ENCODE data around the gene CAB39L.
"Not testable (repeated sequence)": the region's sequence is repeated elsewhere in the genome, so short reads cannot be mapped to it uniquely, and the experiment has no call there.

CAB39L gene

DNA sequence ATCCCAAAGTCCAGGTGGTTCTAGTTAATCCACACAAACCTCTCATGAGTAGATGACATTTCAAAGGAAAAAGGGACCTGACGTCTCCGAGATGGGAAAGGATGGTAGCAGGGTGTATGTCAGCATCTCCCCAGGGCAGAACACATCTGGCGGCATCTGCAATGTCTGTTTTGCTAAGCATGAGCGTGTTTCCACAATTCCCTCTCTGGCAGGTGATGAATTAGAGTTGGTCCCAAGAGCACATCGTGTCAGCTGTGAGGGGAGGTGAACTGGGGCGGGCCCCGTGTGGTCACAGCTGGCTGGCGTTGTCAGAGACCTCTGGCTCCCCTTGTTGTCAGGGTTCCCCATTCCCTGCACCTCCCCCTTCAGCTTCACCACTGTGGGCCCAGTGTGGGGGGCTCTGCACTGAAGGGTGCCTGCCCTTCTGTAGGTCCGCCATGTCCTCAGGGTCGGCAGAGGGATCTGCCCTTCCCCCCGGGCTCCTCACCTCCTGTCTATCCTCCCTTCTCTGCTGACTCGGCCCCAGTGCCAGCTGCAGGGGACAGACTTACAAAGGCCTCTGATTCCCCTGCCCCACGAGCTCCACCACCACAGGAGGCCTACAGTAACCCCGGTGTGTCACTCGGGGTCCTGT, 138.0 kb downstream of the CAB39L start:
- DNase-seq = no peak

DNA sequence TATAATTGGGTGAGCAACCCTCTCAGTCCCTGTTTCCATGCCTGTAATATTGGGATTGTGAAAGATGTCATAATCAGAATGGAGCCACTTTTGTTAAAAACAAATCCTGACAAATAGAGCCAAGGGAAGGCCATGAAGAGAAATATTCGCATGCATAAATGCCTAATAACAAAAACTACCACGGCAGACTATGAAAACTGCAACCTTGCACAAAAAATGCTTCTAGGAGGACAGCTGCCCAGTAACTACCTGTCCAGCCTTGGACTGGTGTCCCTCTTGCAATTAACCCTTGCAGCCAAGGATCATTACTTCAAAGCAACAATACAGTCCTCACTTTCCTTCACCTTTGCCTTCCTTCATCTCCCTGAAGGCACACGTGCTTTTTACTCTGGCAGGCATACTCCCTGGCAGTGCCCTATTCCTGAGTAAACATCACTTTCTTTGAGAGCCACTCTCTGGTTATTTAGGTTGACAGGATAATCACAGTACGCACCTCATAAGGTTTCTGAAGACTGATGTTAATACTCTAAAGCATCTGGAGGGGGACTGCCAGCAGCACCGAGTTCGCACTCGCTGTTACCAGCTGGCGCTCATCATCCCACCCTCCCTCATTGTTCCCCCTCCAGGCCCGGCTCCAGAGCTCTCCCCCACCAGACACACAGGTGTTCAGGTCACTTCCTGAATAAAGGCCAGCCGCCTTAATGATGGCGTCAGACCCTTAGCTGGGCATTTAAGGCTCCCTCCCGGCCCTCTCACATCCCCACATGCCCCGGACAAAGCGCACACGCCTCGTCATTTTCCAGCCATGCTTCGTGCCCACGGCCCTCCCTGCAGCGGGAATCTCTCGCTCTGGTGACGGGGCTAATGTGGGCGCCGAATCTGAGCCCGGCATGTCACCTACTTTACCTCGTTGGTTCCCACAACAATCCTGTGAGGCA, 138.8 kb downstream of the CAB39L start:
- no peak for DNase-seq

DNA sequence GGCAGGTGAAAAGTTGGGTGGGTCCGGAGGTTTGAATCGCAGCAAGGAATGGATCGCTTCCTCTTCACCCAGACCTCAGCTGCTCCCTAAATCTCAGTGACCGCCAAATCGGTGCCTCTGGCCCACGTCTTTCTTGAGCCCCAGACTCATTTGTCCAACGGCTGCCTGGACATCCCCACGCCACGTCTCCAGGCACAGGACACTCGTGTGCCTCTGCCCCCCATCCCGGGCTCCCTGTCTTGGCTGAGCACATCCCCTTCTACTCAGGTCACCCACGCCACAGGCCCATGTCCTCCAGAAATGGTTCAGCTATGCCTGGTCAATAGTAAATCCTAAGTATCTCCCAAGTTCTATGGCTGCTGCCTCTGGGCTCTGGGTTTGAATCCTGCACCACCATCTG, 139.5 kb downstream of the CAB39L start:
- DNase-seq = no peak

DNA sequence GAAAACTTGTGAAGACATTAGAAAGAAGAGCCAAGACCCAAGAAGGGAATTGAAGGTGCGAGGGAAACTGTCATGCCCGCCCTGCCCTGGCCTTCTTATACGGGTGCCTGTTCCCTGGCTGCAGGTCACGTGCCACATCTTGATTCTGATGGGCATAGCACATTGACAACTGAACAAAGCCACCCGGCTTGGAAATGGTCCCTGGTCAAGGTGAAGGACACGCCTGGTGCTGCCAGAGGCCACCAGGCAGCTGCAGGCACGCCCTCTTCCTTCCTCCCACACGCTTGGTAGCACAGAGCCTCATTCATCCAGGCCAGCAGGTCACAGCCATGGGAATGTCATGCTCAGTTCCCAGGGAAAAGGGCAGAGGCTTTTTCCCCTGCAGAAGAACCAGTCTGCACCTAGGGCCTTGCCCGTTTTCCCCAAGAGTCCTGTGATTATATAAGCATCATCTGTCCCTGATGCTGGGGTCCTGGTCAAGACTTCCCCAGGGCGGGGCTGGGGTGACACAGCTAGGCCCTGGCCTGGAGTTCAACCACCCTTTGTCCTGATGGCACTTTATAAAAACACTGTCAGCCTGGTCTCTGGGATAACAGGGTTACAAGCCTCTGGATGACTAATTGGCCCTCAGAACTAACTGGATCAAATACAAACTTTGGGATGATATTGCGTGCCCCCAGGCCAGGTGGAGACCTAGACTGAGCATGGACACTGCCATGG, 140.2 kb downstream of the CAB39L start:
- no peak for DNase-seq

DNA sequence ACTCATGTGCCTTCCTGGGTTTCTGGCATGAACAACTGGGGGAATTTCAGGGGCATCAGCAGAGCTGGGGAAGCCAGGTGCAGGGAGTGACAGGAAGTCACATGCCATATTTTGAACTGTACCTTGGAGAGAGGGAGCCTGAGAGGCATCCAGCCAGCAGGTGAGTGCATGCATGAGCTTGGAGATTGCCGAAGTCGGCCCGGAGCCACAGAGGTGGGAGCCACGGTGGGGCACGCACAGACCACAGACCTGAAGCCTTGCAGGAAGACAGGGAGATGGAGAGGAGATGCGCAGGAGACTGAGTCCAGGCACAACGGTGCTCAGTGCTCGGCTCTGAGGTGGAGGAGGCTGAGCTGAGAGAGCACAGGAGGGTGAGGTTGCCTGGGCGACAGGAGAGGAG, 141.0 kb downstream of the CAB39L start:
- no peak for DNase-seq

DNA sequence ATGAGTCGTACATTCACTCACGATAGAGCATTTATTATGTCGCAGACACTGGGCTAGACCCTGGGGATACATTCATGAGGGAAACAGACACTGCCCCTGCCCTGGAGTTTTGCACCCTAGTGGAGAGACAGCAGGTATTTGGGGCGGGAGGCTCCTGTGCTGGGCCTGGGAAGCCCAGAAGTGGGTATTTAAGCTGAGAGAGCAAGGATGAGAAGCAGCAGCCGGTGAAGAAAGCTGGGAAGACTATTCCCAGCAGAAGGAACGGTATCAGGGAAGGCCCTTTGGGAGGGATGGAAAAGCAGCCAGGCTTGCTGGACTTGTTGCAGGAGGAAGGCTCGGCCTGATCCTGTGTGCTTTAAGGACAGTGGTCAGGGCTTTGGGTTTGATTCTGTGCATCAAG, 141.6 kb downstream of the CAB39L start:
- no peak for DNase-seq

DNA sequence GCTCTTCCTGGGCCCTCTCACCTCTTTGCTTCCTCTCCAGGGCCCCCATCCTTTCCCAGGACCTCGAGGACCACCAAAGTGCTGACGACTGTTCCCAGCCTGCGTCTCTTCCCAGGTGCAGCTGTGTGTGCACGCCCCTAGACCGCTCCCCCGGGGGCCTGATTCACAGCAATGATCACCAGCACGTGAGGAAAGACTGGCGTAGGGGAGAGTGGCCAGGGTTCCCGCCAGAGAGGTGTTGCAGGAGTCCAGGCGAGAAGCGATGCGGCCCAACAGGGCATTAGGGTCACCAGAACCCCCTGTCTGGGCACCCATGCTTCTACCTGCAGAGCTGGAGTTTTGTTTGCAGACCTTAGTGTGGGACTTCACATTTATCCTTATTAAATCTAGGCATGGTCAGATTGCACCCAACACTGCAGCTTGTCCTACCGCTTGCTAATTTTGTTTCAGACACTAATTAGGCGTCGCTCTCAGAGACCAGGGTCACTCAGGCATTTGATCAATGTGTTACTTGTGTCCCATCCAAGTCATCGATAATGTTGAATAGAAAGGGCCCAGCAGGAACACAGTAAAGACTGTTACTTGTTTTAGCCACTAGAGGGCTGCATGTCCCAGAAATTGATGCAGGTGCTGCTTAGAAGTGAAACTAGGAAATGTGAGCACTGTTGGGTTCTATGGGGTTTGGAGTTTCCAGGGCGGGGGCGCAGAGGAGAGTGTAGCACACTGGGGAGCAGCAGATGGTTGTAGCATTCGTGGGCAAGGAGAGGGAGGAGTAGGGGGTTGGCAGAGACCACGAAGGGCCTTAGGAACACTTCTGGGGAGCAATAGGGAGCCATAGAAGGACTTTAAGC, 142.9 kb downstream of the CAB39L start:
- DNase-seq = peak; percentile 70

DNA sequence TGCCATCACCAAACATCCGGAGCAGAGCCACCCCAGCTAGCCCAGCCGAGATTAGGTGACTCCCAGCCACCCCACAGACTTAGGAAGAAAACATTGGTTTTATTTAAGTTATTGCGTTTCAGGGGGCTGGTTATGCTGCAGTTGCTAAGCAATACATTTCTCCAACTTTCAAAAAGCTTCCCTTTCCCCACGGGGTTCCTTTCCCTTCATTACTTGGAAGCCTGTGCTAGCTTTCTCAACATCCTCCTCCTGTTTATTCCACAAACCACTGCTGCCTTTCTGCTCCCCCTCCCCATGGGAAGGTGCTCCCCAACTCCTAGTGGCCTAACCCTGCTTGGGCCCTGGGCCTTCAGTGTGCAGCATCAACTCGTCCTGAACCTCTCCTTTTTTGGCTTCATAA, 143.6 kb downstream of the CAB39L start:
- DNase-seq = no peak

DNA sequence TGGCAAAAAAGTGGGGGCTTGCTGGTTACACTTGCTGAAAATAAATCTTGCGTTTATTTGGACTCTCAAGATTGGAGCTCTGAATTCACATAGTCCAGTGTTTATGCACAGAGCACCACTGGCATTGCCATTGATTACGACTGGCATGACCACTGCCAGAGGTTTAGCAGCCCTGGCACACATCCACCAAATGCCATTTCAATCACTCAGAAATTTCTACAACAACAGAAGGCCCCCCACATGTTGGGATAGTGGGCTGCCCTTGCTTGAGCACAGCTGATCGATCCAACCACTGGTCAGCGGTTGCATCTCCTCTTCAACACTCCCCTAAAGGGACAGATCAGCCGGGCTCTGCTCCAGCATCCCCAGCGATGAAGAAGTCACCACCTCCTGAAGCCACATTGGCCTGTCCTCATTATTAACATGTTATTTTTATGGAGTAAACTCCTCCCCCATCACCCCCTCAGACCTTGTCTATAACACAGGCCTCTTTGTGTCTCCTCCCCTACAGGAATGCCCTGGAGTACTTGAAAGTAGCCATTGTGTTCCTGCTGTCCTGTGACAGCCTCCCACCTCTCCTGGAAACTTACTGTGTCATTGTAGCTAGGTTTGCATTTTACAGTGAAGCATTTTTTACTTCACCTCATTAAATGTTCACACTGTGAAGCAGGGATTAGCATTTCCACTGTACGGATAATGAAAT, 144.8 kb downstream of the CAB39L start:
- no peak for DNase-seq

DNA sequence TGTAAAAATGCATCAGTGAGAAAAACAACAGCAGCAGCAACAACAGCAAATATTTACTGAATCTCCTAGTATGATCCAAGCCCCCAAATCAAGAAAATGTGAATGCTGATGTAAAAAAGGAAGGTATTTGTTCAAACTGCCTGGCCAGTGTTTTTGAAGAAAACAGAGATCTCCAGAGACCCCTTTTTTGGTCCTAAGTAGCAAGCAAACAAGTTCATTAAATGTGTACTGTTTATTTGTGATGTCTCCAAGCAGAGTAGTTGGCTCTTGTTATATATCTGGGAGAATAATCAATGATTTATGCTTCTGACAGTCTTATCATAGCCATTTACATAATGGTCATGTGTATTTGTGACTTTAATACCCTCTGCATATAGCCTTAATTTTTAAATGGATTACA, 145.4 kb downstream of the CAB39L start:
- DNase-seq = no peak

DNA sequence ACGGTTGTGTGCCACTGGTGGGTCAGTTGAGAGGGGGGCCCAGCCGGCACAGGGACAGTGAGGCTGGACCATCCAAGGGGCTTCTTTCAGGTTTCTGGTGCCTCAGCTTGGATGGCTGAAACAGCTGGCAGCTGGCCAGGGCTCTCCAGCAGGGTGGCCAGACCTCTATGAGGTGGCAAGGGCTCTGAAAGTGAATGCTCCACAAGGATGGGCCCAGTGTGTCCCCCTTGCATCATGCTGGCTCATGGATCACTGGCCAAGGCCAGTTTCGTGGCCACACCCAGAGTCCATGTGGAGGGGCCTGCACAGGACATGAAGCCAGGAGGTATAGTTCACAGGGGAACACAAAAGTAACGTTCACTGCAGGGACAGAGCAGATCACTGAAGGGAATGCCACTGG, 146.5 kb downstream of the CAB39L start:
- DNase-seq = no peak

DNA sequence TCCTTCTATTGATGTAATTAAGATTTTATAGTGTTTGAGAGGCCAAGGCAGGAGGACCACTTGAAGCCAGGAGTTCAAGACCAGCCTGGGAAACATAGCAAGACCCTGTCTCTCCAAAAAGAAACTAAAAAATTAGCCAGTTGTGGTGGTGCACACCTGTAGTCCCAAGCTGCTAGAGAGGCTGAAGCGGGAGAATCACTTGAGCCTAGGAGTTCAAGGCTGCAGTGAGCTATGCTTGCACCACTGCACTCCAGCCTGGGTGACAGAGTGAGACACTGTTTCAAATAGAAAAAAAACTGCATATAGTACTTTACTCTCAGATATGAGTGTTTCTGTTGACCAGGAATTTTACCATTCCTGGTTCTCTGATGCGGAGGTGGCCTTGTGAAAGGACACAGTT, 147.2 kb downstream of the CAB39L start:
- no peak for DNase-seq

DNA sequence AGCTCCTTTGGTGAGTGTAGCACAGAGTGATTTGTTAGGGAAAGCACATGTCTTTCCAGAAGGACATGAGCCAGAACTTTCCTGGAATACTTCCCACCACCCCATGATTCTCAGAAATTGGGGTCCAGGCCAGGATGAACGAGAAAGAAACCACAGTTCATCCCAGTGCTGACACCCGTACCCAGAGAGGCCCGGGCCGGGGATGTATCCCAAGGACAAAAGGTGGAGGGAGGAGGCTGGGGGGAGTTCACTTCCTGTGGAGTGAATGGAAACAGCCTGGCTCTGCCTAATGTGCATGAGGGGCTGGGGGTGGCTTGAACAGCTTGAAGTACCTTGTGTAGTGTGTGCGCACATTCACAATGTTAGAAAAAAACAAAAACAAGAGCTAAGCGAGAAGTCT, 148.6 kb downstream of the CAB39L start:
- no peak for DNase-seq

DNA sequence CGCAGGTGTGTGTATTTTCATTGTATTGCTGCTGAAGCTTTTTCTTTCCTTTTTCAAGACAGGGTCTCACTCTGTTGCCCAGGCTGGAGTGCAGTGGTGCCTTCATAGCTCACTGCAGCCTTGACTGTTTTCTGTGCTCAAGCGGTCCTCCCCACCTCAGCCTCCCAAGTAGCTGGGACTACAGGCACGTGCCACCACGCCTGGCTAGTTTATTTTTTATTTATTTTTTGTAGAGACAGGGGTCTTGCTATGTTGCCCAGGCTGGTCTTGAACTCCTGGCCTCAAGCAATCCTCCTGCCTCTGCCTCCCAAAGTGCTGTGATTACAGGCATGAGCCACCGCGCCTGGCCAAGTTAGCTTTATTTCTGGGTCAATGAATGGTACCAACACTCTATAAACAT, 149.1 kb downstream of the CAB39L start:
- DNase-seq = not testable (repeated sequence)

DNA sequence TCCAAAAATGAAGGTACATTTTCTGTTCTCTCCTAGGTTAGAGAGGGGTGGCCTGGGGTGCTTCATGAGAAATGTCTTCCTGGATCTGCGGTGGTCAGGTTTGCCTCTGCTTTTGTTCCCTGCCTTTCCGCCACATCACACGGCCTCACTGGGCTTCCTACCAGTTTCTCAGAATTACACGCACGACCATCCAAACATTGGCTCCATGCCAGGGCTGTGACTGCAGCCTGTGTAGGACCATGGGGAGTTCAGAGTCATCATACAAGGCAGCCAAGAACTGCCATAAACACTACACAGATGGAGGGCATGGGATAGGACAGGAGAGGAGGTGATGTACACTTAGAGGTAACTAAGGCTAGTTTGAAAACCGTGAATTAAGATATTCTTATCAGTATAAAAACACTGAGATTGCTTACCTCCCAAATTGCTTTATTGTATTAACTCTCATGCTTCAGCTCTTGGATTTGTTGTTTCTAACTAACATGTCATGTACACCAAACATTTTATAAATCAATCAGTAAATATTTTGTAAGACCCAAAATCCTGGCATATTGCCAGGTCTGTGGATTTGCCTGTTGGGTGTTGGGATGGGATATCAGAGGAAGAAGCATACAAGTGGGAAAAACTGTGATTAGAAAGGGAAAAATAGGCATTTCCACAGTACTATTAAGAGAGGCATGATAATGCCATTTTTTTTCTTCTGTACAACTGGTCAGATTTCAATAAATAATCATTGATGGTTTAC, 150.9 kb downstream of the CAB39L start:
- DNase-seq = no peak

DNA sequence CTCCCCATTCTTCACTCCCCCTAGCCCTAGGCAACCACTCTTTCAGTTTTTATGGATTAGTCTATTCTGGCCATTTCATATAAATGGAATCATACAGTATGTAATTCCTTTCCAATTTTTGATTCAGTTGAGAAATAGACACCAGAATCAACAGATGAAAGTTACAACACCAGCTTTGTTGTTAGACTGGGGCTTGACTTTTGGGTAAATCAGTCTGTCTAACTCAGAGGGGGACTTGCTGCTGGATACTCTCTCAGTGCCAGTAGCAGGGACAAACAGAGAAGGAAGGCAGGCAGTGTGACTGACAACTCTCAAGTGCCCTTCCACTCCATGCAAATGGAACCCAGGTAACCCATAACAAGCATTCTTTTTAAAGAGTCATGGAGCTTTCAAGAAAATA, 155.4 kb downstream of the CAB39L start:
- no peak for DNase-seq

DNA sequence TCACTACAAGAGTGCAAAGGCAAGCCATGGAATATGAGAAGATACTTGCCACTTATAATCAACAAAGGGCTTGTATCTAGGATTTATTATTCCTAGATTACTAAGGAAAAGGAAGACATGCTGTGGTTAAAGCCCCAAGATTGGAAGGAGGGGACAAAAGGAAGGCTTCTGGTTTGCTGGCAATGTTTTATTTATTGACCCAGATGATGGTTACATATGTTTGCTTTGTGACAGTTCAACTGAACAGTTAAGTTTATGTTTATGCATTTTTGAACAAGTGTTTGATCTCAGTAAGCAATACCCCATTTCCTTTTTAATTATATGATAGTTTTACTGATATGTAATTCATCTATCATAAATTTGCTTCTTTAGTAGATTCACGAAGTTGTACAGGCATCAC, 155.9 kb downstream of the CAB39L start:
- no peak for DNase-seq

DNA sequence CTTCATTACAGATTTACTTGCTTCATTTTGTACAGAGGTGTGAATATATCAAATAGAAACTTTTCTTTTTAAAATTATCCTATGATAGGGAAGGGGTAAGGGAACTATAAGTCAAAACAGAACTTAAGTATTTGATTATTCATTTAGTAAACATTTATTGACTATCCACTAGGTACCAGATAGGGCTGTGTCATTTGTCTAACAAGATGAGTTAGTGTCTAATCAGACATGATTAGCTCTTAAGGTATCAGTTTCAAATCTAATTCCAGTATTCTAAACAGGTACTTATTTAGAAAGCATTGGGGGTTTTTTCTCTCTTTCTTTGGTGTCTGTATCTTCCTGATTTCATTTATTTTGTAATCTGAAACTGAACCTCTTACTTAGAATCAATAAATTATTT, 164.0 kb downstream of the CAB39L start:
- no peak for DNase-seq

DNA sequence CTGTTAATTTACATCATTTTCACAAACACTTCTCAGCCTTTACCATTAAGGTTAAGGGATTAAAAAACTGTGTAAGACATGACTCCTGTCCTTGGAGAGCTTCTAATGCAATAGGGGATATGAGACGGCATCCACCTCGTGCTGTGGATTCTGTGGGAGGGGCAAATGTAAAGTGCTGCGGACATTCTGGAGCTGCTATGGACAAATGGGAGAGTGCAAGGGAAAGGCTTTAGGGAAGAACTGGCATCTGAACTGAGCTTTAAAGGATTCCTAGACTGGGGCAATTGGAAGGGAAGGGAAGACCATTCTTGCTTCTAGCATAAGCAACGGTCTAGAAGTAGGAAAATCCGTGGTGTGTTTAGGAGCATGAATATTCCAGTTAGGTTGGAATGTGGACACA, 164.8 kb downstream of the CAB39L start:
- no peak for DNase-seq

DNA sequence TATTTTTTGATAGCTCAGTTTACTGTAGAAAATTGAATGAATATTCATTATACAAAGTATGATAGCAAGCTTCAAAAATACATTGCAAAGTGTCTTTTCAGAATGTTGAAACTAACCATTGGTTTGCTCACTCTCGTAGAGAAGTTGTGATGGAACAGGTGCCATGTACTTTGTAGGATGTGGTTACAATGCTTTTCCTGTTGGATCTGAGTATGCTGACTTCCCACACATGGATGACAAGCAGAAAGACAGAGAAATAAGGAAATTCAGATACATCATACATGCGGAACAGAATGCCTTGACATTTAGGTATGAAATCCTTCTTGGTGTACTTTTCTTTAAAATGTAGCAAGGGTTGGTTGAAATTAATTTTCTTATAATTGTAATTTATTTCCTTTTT, 165.7 kb downstream of the CAB39L start:
- DNase-seq = no peak

DNA sequence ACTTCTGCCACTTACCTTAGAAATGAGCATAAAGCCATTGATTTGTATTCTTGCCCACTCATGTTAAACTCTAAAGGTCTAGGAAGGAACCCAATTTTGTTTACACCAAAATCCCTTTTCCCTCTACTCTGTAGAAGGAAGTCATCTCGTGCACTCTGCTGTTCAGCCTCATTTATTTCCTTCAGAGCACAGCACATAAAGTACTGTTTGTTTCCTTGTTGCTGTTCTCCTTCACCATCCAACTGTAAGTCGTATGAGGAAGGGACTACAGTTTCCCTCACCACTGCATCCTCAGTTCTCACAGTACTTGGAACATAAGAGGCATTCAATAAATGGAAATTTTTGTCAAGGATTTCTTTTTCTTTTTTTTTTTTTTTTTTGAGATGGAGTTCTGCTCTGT, 171.6 kb downstream of the CAB39L start:
- no peak for DNase-seq

DNA sequence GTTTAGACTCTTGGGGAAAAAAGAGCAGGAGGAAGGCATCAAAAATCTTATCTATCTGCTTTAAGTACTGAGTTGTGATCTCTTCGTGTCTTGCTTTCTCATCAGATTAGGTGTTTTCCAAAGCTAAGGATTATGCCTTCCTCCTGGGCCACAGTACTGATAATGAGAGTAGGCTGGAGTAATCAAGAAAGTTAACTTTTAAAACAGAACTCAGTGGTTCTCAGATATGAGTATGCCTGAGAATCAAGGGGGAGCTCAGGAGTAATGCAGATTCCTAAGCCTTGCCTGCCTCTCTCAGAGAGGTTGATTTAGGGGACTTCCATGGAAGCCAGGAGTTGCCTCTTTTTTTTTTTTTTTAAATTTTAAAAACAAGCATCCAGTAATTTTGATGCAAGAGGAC, 172.6 kb downstream of the CAB39L start:
- no peak for DNase-seq

All from activated naive CD4-positive, alpha-beta T cell treated with Interleukin-2 at 50 U/mL for 16 hours (primary cell).